ENCODE results near the gene ATP9B.
A peak's percentile ranks its signal among the peaks of the same experiment; 100 is the strongest.

ATP9B gene

GRCh38 chr18:79384151-79384807 lies 315.1 kb downstream of the ATP9B start:
- no peak for DNase-seq

GRCh38 chr18:79384834-79385233 lies 315.6 kb downstream of the ATP9B start:
- DNase-seq: no peak

DNA sequence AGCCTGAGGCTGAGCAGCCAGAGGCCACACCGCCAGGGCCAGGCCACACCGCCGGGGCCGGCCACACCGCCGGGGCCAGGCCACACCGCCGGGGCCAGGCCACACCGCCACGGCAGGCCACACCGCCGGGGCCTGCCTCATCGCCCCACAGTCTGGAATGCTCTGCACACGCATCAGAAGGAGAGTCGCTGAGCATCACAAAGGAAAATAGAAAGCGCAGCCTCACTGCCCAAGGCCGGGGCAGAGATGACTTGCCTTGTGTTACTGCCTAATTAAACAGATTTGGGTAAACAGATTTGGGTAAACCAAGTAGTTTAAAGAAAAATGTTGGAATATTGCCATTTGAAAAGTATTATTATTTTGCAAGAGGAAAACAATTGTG lies 316.1 kb downstream of the ATP9B start:
- no peak for DNase-seq

- no peak for DNase-seq
These were observed 316.6 kb downstream of the ATP9B start for GRCh38 chr18:79385708-79386341.

GRCh38 chr18:79386547-79386946 lies 317.4 kb downstream of the ATP9B start:
- DNase-seq: no peak

DNA sequence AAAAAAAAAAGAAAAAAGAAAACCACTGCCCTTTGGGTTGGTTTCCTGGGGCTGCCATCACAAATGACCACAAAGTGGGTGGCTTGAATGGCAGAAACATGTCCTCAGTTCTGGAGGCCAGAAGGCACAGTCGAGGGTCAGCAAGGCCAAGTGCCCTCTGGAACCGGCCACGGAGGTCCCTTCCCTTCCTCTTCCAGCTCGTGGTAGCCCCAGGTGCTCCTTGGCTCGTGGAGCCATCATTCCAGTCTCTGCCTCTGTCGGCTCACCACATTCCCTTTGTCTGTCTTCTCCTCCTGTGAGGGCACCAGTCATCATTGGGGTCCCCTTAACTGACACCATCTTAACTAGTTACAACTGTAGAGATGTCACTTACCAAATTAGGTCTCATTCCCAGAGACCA lies 318.0 kb downstream of the ATP9B start:
- DNase-seq: no peak

- DNase-seq: no peak
These were observed 318.4 kb downstream of the ATP9B start for GRCh38 chr18:79387615-79388014.

DNA sequence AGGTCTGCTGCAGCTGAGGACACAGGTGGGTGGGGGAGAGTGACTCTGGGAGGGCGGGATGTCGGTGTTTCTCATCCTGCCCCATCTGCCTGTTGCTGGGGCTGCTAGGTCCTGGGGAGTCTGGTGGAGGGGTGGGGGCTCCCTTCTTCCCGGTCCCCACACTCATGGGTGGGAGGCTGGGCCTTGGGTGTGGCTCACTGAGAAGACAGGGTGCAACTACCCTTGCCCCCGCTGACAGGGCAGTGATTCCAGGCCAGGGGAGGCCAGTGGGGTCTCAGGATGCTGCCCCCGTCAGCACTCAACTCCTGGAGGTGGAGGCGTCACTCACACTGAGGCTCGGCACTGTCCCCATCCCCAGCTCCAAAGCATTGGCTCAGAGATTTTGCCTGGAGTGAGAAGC lies 318.8 kb downstream of the ATP9B start:
- DNase-seq: no peak

DNA sequence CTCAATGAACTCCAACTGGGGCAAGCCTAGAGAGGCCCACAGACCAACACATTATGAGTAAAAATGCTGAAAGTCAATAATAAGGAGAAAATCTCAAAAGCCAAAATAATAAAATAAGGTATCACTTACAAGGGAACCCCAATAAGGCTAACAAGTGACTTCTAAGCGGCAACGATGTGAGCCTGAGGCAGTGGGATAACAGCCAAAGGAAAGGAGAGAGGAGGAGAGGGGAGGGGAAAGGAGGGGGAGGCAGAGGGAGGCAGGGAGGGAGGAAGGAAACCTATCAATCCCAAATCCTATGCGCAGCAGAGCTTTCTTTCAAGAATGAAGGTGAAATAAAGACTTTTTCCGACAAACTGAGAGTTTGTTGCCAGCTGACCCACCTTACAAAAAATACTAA lies 320.5 kb downstream of the ATP9B start:
- no peak for DNase-seq

GRCh38 chr18:79392226-79392625 lies 323.0 kb downstream of the ATP9B start:
- no peak for DNase-seq

- DNase-seq: peak; percentile 11
These were observed 324.0 kb downstream of the ATP9B start for GRCh38 chr18:79393181-79393634.

GRCh38 chr18:79393635-79394533 lies 324.7 kb downstream of the ATP9B start:
- DNase-seq: peak; percentile 17

GRCh38 chr18:79394534-79395307 lies 325.5 kb downstream of the ATP9B start:
- DNase-seq: peak; percentile 69

DNA sequence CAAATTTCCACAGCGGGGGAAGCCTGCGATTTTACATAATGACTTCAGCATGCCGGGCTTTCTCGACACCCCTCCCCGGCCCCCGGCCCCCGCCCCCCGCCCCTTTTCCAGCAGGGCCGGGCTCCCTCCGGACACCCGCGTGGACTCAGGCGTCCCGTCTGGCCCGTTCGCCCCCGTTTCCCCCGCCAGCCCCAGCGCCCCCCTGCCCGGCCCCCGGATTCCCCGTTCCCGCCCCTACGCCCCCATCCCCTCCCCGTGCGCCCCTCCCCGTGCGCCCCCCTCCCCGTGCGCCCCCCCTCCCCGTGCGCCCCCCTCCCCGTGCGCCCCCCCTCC lies 326.1 kb downstream of the ATP9B start:
- no peak for DNase-seq

DNA sequence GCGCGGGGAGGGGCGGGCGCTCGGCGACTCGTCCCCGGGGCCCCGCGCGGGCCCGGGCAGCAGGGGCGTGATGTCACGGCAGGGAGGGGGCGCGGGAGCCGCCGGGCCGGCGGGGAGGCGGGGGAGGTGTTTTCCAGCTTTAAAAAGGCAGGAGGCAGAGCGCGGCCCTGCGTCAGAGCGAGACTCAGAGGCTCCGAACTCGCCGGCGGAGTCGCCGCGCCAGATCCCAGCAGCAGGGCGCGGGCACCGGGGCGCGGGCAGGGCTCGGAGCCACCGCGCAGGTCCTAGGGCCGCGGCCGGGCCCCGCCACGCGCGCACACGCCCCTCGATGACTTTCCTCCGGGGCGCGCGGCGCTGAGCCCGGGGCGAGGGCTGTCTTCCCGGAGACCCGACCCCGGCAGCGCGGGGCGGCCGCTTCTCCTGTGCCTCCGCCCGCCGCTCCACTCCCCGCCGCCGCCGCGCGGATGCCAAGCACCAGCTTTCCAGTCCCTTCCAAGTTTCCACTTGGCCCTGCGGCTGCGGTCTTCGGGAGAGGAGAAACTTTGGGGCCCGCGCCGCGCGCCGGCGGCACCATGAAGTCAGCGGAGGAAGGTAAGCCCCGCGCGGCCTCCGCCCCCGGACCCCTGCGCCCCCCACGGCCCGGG lies 326.7 kb downstream of the ATP9B start, which contains the start of gene NFATC1:
NFATC1 (plus strand) TSS at position 170 of the 644 bp plus-strand sequence; CDS start at position 465, 295 bp downstream.
- peak; percentile 78 for DNase-seq

DNA sequence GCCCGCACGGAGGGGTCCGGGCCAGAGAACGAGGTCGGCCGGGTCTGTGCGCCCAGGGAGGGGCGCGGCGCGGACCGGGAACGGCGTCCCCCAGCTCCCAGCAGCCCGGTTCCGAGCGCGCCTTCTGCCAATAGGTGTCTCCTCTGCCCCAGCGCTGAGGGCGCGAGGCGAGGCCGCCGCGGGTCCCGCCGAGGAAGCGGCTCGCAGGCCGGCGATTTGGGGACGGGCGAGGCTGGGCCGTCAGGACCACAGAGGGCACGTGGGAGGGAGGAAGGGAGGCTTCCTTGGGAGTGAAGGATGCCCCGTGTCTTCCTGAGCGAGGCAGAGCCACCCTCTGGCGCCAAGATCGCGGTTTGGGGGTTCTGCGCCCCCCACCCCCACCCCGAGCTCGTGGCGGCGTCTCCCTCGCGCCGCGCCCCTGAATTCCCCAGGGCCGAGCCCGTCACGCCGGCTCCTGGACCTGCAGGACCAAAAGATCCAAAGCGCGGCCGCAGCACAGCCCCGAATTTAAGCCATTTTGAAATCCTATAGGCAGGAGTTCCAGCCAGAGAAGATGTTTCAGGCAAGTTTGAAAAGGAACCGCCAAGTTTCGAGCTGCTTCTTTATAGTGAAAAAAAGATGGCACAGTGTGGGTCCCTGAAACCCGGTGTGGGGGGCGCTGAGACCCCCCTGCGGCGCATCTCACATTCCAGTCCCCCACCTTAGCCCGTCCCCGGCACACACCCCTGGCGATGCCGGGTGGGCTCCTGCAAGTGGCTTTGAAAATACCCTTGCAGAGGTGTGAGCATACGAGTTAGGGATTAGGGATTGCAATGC lies 327.4 kb downstream of the ATP9B start:
- no peak for DNase-seq

DNA sequence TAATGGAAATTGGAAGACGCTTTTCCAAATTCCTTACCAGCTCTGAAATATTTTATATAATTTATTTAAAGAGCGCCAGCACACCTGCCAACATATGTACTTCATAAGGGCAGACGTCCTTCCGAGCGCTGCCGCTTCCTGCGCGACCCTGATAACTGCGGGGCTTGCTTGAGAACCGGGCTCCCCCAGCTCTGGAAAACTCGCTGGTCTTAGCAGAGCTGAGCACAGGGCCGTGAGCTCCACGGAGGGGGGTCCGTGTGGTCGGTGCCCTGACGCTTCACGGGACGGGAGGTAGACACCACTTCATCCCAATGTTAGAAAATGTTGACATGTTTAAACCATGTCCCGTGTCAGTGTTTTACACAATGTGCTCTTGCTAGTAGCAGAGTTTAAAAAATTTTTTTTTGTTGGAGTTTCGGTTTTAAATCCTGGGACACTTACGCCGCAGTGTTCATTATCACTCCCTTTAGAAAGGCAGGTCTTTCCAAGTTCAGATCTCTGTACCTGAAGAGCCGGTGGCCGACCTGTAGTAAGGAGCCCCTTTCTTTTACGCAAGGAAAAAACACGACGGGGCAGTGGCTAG lies 328.1 kb downstream of the ATP9B start:
- DNase-seq: no peak

DNA sequence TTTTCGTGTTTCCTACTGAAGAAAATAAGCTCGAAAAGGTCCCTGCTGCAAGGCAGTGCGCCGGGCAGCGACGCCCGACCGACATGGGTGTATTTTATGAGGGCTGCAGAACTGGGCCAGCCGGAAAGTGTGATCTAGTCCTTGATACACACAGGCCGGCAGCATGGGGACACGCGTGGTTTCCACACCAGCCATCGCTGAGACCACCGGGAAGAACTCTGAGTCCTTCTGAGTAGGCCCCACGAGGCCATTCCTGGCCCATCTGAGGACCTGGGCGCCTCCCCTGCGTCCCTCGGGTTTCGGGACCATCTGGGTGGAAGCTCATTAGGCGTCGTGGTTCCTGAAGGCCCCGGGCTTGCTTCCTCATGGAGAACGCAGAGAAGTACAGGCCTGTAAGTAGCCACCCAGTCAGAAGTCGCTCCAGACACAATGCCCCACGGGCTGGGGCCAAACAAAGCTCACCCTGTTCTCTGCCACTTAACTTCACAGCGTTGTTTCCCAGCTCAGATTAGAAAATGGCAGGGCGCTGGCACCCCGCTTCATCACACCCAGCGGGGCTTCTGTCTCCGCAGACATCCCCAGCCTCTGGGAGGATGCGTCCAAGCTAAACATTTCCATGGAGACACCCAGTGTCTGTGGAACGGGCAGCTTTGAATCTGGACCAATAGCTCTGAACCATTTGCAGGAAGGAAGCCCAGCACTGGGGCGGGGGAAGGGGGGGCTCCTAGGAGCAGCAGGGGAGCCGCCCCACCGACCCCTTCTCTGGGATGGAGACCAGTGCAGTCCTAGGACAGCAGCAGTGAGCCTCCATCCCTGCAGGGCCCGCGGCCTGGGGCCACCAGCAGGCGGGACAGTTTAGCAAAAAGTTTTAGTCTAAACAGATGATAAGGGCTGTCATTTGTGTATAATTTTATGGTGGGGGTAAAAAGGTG lies 328.9 kb downstream of the ATP9B start:
- no peak for DNase-seq

GRCh38 chr18:79399275-79400081 lies 330.3 kb downstream of the ATP9B start:
- DNase-seq: no peak

All from activated CD4-positive, alpha-beta T cell treated with anti-CD3 and anti-CD28 coated beads for 1 hour (primary cell).